COLO668 (cell line): ENCODE results near the gene DDX10.

ENCODE experiments used
- DNase-seq: peaks from one replicate; lab custom pipeline; 2025; ENCODE audit not compliant: unreplicated experiment; lab: John Stamatoyannopoulos, UW

Gene DDX10

DNA sequence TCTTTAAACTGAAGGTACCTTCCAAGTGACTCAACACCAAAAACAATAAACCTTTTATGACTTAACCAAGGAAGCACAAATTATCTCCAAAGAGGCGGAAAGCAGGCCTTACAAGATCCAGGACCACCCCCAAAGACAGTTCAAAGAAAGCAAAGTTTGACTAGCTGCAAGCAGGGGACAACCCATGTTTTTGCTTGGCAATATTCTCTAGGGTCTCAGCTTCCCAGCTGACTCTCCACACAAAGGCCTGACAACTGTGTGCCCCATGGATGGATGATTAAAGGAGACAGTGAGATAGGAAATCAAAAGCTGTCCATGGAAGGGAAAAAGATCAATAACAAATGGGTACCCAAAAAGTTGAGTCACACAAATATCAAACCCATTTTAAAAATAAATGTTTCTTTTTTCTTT, 232.2 kb downstream of the DDX10 start:
- DNase-seq: no peak

DNA sequence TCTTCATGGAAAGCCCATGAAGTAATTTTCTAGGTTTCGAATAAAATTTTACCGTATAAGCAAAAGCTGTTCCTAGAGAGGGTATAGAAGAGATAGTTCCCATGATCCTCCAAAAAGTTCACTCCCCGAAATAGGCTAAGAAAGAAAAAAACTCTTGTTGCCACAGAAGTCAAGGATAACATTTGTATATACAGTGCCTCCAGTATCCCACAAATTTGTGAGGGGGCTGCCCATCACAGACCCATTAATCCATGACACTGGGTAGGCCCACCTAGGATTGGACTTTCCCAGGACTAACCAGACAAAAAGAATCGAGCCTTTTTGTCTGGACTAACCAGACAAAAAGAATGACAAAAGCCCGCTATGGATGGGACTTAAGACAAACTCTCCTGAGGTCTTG, 233.0 kb downstream of the DDX10 start:
- no peak for DNase-seq

DNA sequence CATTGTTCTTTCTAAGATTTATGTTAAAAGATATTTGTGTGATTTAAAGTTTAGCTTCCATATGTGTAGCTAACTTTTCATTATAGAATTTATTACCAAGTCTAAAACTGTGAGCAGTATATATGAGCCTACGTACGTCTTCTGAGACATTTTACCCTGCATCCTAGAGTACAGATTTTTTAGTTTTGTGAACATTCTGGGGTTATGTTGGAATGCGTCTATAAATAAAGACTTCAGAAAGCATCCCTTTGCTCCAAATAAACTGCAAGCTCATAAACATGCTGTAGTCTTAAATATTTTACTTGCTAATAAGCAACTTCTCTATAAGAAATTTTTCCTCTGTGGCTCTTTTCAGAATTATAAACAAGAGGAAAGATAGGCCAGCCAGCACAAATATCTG, 236.5 kb downstream of the DDX10 start:
- DNase-seq: no peak

DNA sequence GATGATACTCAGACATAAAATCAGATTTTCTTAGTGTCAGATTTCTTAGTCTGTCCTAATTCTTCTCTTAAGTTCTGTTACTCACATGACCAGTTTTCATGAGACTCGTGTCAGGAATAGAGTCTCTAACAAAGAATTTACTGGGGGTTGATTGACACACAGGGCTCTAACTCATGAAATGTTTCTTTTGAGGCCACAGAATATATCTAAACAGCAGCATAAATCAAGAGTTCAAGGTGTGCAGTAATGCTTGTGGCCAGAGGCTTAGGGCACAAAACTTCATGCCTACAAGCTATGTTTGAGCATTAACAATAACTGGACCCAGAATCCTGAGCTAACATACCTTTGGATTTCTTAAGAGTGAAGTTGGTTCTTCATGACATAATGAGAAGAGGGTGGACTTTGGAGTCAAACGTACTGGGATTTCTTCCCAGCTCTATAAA, 237.2 kb downstream of the DDX10 start:
- DNase-seq: no peak

DNA sequence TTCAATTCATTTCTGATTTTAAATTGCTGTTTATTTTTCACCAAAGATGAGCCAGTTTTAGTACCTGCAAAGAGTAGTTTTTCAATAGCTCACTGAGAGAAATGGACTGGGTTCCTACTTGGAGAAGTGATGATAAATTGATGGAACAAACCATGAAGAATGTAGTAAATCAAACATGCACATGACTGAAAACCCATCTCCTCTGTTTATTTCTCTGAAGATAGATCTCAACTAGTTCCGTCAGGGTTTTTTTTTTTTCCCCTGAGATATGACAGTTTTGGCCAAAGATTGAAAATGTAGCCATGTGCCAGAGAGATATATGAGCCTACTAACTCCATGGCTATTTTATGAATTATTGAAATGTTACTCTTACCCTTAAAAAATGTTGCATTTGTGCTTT, 239.6 kb downstream of the DDX10 start:
- no peak for DNase-seq

DNA sequence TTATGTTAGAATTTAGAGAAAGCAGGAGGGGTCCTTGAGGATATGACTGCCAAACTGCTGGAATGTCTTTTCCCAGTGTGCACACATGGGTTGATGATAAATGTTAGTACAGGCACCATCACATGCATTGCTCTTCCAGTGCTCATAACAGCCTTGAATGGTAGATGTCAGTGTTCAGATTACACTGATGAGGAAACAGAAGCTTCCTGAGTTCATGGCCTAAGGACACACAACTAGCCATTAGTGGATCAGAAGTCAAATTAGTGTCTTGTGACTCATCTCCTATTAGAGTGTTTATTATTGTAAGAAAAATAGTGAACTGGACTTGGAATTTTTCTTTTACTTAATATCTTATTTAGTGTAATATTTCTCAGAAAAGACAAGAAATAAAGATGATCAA, 241.5 kb downstream of the DDX10 start:
- DNase-seq: no peak

DNA sequence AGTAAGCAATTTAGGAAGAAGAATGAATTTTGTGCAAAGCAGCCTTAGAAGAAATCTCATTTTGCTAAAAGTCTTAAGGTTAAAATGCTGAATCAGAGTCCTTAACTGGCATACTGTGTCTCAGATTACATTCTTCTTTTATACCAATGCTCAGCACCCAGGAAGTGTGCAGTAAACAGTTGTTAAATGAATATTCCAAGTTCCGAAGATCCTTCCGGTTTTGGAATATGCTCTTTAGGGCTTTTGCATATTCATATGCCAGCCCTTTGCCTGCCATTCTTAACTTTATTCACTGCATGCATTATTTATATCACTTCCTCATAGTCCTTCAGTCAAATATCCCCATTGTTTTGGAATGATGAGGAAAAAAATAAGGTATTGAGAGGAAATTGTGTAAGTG, 242.0 kb downstream of the DDX10 start:
- no peak for DNase-seq

DNA sequence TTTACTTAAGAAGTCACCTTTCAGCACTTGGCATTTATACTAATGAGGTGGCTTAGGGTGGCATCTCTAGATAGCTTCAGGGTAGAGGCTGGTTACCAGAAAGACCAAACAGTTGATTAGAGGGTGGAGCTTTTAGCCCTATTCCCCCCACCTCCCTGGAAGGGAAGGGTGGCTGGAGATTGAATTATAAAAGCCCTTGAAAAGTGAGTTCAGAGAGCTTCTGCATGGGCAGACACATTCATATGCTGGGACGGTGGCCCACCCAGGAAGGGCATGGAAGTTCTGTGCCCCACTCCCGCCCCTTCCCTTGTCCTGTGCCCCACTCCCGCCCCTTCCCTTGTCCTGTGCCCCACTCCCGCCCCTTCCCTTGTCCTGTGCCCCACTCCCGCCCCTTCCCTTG, 244.2 kb downstream of the DDX10 start:
- no peak for DNase-seq

DNA sequence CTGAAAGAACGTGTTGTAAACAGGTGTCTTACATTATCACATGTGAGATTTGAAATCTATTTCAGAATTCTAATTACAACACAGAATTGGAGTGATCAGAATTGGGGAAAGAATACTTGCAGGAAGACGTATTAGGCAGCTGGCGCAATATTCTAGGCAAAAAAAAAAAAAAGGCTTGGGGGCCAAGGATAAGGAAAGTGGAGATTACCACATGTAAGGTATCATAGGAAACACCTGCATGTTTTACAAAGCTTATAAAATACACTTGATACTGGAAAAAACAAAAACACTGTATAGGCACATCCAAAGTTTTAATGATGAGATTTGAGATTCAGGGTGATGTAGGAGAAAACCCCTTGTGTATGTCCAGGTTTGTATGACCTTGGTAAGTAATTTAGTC, 245.1 kb downstream of the DDX10 start:
- DNase-seq: no peak

DNA sequence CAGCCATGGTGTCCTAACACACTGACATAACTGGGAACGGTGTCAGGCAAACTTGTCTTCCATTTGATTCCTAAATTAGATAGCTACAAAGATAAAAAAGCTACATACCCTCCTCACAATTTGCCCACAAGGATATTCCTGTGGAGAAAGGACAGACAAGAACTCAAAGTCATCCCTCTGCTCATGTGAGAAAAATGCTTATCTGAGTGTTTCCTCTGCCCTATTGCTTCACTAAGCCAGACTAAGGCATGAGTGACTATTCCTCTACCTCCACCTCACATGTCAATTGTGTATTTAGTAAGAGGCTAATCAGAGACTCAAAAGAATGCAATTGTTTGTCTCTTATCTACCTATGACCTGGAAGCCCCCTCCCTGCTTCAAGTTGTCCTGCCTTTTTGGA, 247.7 kb downstream of the DDX10 start:
- DNase-seq: no peak

DNA sequence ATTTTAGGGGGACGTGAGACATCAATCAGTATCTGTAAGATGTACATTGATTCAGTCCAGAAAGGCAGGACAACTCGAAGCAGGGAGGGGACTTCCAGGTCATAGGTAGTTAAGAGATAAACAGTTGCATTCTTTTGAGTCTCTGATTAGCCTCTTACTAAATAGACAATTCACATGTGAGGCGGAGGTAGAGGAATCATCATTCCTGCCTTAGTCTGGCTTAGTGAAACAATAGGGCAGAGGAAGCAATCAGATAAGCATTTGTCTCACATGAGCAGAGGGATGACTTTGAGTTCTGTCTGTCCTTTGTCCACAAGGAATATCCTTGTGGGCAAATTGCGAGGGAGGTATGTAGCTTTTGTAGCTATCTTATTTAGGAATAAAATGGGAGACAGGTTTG, 248.3 kb downstream of the DDX10 start:
- DNase-seq: no peak

DNA sequence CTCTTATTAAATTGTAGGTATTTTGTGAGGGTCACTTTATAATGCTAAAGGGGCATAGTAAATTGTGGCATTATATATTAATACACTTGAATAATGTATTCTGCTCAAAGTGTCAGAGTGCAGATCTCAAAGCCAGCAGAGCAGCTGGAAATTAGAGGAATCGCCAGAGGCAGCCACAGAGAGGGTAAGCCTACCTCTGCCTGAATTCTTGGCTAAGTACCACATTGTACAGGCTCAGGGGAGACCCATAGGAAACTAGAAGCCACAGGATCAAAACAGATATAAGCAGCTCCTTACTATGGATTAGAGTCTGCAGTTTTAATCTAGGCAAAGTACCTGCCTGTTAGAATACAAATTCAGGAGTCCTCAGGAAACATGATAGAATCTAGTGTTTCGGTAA, 249.3 kb downstream of the DDX10 start:
- no peak for DNase-seq

DNA sequence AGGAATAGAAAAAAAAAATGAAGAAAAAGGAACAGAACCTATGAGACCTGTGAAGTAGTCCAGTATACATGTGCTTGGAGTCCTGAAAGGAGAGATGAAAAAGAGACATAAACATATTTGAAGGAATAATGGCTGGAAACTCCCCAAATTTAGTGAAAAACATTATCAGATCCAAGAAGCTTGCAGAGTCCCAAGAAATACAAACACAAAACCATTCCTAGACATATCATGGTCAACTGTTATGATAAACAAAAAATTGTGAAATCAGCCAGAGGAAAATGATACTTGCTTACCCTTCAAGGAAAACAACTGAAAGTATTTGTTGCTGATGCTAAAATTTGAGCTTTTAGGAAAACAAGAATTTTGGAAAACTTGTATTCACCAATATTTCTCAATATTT, 250.1 kb downstream of the DDX10 start:
- DNase-seq: no peak

DNA sequence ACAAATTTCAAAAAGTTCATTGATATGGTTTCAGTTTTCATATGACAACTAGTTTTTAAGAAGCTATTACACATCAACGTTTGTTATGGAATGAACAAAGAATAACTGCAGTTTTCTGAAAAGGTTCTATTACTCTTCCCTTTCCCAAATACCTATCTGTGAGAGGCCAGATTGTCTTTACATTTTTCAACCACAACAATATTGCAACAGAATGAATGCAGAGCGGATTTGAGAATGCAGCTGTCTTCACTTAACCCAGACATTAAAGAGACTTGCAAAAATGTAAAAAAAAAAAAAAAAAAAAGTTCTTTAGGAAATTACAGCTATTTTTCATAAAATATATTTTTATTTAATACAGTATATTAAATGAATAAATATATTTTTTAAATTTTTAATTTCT, 250.8 kb downstream of the DDX10 start:
- no peak for DNase-seq

DNA sequence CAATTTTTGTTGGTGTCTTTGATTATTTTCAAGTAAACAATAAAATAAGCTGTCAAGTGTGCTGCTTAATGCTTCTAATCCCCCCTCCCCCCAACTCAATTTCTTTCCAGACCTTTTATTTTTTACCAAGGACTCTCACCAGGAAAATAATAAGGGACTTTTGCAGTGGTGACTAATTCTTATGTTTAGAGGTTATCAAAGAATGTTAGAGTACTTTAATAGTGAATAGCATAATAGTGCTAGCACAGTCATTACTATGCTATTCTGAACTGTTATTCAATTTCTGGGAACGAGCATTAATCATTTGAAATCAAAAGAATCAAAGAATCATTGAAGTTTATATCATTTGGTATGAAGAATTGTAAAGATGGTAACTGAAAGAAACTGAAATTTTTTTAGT, 251.4 kb downstream of the DDX10 start:
- no peak for DNase-seq

DNA sequence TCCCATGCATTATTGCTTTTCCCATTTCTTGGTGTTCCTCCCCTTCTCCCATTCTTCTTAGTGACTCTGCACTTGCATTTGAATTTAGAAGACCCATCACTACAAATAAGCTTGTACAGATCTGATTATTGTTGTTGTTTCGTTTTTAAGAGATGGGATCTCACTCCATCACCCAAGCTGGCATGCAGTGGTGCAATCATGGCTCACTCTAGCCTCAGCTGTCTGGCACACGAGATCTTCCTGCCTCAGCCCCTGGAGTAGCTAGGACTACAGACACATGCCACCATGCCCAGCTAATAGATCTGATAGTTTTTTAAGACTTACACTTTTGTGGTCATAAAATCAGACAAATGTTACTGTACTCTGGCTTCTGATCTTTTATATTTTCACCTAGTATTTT, 252.1 kb downstream of the DDX10 start:
- no peak for DNase-seq

DNA sequence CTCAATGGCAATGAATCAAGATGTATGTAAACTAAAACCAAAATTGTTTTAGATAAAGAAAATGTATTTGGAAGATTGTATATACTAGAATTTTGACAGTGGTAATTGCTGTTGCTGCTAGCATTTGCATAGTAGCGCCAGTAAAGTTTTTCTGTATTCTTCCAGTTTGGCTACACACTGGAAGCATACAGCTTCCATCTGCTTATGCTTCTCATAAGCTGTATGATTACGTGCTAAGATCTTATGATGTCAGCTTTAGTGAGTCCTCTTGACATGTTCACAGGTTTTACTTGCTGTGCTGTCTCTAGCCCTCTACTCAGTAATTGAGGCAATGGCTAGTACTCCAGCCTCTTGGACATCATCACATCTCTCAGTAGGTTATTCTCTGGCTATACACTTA, 256.3 kb downstream of the DDX10 start:
- DNase-seq: no peak

DNA sequence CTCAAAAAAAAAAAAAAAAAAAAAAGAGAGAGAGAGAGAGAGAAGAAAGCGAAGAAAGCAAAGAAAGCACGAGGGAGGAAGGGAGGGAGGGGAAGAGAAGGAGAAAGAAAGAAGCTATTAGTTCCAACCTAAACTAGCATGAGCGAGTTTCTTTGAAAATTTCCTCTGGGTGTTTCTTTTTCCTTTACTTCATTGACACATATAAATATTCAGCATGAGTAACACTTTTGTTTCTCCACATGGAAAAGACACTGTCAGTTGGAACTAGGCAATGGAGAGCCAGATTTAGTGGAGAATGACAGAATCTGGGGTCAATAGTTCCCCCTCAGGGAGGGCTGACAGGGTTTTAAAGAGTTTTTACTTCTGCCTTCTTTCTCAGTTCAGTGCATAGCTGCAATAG, 257.4 kb downstream of the DDX10 start:
- DNase-seq: no peak

DNA sequence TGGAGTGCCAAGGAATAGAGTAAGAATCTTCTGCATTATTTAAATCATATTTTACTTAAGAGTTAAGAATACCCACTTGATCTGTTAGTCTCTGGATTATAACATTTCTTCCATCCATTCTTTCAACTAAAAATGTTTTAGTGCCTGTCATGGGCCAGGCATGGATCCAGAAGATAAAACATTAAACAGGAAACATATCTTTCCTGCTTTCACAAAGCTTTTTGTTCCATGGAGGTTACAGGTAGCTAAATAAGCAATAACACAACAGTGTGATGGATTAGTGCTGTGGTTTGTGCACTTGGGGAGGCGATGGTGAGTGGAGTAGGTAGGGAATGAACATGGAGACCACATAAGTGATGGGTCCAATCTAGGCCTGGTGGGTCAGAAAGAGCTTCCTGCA, 258.5 kb downstream of the DDX10 start:
- DNase-seq: no peak

DNA sequence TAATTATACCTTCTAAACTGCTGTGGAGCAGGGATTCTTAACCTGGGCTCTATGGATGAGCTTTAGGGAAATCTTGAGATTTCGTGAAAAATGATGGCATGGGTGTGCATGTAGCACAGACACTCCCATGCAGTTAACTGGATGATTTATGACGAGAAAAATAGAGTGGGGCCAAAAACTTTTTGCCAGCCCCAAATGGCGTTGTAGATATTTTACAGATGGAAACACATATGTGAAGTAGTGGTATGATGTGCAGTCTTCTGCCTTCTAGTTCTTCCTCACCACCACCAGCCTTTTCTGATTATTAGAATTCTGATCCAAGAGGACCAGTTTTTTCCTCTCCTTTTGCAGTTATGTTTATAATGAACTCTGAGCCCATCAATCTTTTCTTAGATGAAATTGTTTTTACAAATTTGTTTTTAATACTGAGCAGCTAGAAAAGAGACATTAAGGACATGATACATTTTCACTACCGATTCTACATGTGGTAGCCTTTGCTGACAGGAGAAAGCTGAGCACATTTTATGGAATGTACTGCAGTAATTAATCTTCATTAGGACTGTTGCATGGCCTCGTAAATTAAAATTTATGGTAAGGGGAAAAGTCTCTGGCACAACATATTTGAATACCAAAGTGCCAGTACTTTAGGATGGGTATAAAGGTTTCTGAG, 261.4 kb downstream of the DDX10 start:
- no peak for DNase-seq

DNA sequence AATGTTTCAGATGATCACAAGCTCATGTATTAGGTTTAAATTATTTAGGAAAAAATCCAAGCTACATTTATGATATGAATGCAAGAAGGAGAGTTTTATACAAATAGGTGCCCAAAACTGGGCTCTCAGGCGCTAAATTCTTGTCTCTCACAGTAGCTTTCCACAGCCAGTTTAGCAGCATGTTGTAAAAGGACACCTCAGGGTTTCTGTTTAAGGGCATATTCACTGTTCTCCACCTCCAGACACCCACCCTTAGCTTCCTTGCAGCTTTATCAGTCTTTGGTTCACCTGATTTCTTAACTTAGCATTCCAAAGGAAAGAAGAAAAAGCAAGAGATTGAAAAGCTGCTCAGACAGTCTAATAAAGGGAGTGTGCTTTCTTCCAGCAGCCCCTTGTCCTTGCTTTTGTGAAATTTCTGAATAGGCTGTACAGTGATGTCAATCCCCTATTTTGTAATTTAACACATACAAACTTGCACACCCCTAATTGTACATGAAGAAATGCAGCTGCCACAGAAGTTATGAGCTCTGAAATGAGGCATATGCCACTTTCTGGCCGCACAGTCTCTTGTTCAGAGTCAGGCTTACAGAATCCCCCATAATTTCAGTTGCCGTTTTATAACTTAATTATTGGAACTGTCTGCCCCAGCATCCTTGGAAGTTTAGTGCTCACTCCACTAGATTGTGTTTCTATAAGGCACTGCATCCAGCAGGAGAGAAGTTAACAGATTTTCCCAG, 262.1 kb downstream of the DDX10 start:
- DNase-seq: no peak

DNA sequence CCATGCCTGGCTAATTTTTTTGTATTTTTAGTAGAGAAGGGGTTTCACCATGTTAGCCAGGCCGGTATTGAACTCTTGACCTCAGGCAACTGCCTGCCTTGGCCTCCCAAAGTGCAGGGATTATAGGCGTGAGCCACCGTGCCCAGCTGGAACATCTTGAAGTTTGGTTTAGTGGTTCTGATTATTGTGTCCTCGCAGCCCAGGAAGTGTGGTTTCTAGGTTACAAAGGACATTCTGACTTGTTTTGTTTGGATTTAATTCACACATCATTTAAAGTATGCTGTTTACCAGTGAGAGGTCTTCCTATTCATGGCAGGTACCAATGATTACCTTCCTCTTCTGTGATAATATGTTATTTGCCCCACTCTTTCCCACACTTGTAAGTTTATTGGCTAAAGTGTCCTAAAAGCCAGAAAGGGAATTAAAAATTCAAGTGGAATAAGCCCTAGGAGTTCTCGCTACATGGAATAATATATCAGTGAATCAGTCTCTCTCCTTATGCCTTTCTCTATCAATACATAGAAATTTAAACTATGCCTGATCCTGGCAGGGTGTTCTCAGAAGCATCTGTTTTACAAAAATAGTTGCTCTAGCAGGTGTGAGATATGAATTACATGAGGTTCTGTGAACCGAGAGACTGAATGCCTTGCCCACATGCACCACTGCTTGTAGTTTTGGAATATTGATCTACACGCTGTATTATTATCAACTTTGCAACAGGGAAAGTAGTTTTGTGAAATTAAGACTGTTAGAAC, 263.1 kb downstream of the DDX10 start:
- no peak for DNase-seq
